HepG2 (cell line): ENCODE results near the gene PPP1R13L. TPM values are rescaled to one million over a fixed set of nuclear protein-coding genes. Genes with fewer than 3 reads are reported as not detected.

Experiments used
- BCL6 ChIP-seq: IDR thresholded peaks from 2 replicates; pipeline ENCODE4 v1.6.1; 2016; ENCODE audit warnings: missing genetic modification reagents, missing compliant biosample characterization
- CCDC6 ChIP-seq: sonication (generic); formaldehyde crosslinking; IDR thresholded peaks from 2 replicates; pipeline ENCODE4 v1.8.1; 2022; ENCODE audit warnings: mild to moderate bottlenecking, missing genetic modification reagents, moderate library complexity
- DR1 ChIP-seq: sonication (generic); formaldehyde crosslinking; IDR thresholded peaks from 2 replicates; pipeline ENCODE4 v1.8.0; 2021; ENCODE audit warnings: mild to moderate bottlenecking, missing genetic modification reagents, inconsistent platforms
- FOXP1 ChIP-seq, 2 experiments: fragments of 450-650 bp in 1 of 2; IDR thresholded peaks; 2 replicates each; pipeline ENCODE4 v1.6.1; 2017 to 2018; ENCODE audit warnings: antibody characterized with exemption in 1 of 2
- RNF219 ChIP-seq: sonication (generic); formaldehyde crosslinking; IDR thresholded peaks from 2 replicates; pipeline ENCODE4 v1.5.0; 2020; ENCODE audit warnings: mild to moderate bottlenecking, missing genetic modification reagents
- SOX13 ChIP-seq, 3 experiments: fragments of 450-650 bp in 1 of 3; sonication (generic) in 1 of 3; formaldehyde crosslinking in 1 of 3; IDR thresholded peaks in 2 of 3; conservative IDR thresholded peaks in 1 of 3; 2 replicates each; pipeline versions ENCODE4 v1.5.0 to v1.6.1; 2016 to 2020; ENCODE audit warnings: antibody characterized with exemption in 1 of 3, mild to moderate bottlenecking in 1 of 3, missing compliant biosample characterization in 1 of 3, missing genetic modification reagents in 1 of 3, moderate library complexity in 1 of 3
- ZKSCAN8 ChIP-seq: IDR thresholded peaks from 2 replicates; pipeline ENCODE4 v1.6.1; 2016; ENCODE audit warnings: borderline replicate concordance, missing genetic modification reagents, missing compliant biosample characterization
- ZNF10 ChIP-seq: sonication (generic); formaldehyde crosslinking; IDR thresholded peaks from 2 replicates; pipeline ENCODE4 v1.4.0; 2020; ENCODE audit warnings: mild to moderate bottlenecking, low read depth, missing genetic modification reagents, borderline replicate concordance
- ZNF207 ChIP-seq: fragments of 450-650 bp; IDR thresholded peaks from 2 replicates; pipeline ENCODE4 v1.6.1; 2016; ENCODE audit warnings: antibody characterized with exemption, borderline replicate concordance
- ZNF230 ChIP-seq: sonication (generic); formaldehyde crosslinking; IDR thresholded peaks from 2 replicates; pipeline ENCODE4 v1.4.0; 2020; ENCODE audit warnings: mild to moderate bottlenecking, missing genetic modification reagents
- ZNF44 ChIP-seq: sonication (generic); formaldehyde crosslinking; IDR thresholded peaks from 2 replicates; pipeline ENCODE4 v1.5.1; 2020; ENCODE audit warnings: mild to moderate bottlenecking, missing genetic modification reagents
- ZNF574 ChIP-seq: sonication (generic); formaldehyde crosslinking; IDR thresholded peaks from 2 replicates; pipeline ENCODE4 v1.4.0; 2020; ENCODE audit warnings: missing genetic modification reagents
- ZNF597 ChIP-seq: sonication (generic); formaldehyde crosslinking; IDR thresholded peaks from 2 replicates; pipeline ENCODE4 v1.5.0; 2020; ENCODE audit warnings: missing genetic modification reagents
- ZNF782 ChIP-seq: sonication (generic); formaldehyde crosslinking; IDR thresholded peaks from 2 replicates; pipeline ENCODE4 v1.4.0; 2020; ENCODE audit warnings: missing genetic modification reagents, mild to moderate bottlenecking, borderline replicate concordance
- polyA plus RNA-seq, 8 experiments: library from polyadenylated mRNA; depleted of rRNA in 3 of 8; stranded (reverse) in 7 of 8; unstranded in 1 of 8; fragments of >200 nt; fragmentation: Illumina TruSeq in 4 of 8; extraction: Trizol in 4 of 8; gene quantifications; 2 replicates each; pipeline versions ENCODE4 v1.2.1 to v1.2.3, GENCODE V29; 2011 to 2016; ENCODE audit warnings: low read depth in 4 of 8, missing spikeins in 1 of 8, mixed read lengths in 1 of 8; ENCODE audit not compliant: insufficient read depth in 1 of 8
- total RNA-seq, 5 experiments: library from RNA; depleted of rRNA; stranded (reverse); fragments of >200 nt; fragmentation: Illumina TruSeq; extraction: Trizol; gene quantifications; 2 replicates each; pipeline ENCODE4 v1.2.3, GENCODE V29; 2016; ENCODE audit warnings: low read depth in 1 of 5
- TF ChIP-seq, protein P1 (sequence below): sonication (generic); formaldehyde crosslinking; IDR thresholded peaks from 2 replicates; pipeline ENCODE4 v1.8.1; 2023; ENCODE audit warnings: missing genetic modification reagents, mild to moderate bottlenecking, borderline replicate concordance
- TF ChIP-seq, protein P2 (sequence below): sonication (generic); formaldehyde crosslinking; IDR thresholded peaks from 2 replicates; pipeline ENCODE4 v1.8.0; 2022; ENCODE audit warnings: mild to moderate bottlenecking, missing genetic modification reagents, moderate library complexity

PPP1R13L gene
- total and polyA plus RNA-seq, 2 of the 13 experiments (the other 11 are each of a cell fraction or from before 2014, with no cell fraction given), result 1.3 to 6.6 TPM

GRCh38 chr19:45444318-45445041 is 39.6 kb upstream of the PPP1R13L start (continued):
- TF ChIP-seq ZNF574 (CRISPR knock-in tag) (no peak), ZNF597 (CRISPR knock-in tag) (no peak), ZNF207 (no peak), ZNF230 (CRISPR knock-in tag) (no peak), ZKSCAN8 (no peak), SOX13 (IDR thresholded peaks at IDR 0.05) (no peak), SOX13 (CRISPR knock-in tag; conservative IDR thresholded peaks at IDR 0.05 in 1 of 2, IDR thresholded peaks at IDR 0.05 in 1 of 2) (peak in 1 of 2 experiments; percentile 79; a peak in 2 of 4 replicates), FOXP1 (IDR thresholded peaks at IDR 0.05) (no peak), FOXP1 (CRISPR knock-in tag; IDR thresholded peaks at IDR 0.05) (no peak), ZNF782 (no peak), BCL6 (CRISPR knock-in tag) (peak; percentile 56; the same call in 1 of the 2 replicates), DR1 (CRISPR knock-in tag) (0 out of 2 replicates have a peak, but pooled peaks have one; percentile 38), ZNF44 (CRISPR knock-in tag) (no peak), ZNF10 (no peak), RNF219 (no peak), CCDC6 (no peak)
- TF ChIP-seq, protein P1, sequence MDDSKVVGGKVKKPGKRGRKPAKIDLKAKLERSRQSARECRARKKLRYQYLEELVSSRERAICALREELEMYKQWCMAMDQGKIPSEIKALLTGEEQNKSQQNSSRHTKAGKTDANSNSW (CRISPR knock-in tag), result no peak
- TF ChIP-seq, protein P2, sequence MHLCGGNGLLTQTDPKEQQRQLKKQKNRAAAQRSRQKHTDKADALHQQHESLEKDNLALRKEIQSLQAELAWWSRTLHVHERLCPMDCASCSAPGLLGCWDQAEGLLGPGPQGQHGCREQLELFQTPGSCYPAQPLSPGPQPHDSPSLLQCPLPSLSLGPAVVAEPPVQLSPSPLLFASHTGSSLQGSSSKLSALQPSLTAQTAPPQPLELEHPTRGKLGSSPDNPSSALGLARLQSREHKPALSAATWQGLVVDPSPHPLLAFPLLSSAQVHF (CRISPR knock-in tag), result no peak
